IPS DF 19.7 (cell line): Measurements from ENCODE around the gene USP43.

Experiments
- DNase-seq: peaks from one replicate; pipeline ENCODE4 v3.0.0-alpha.2; 2013; ENCODE audit warnings: low read depth, low spot score

USP43 gene

GRCh38 chr17:9702914-9703780 lies 57.8 kb downstream of the USP43 start:
- no peak for DNase-seq

GRCh38 chr17:9703781-9704082 lies 58.4 kb downstream of the USP43 start:
- DNase-seq, result no peak

GRCh38 chr17:9705745-9706144 lies 60.4 kb downstream of the USP43 start:
- DNase-seq, result no peak

GRCh38 chr17:9707948-9708347 lies 62.6 kb downstream of the USP43 start:
- DNase-seq, result no peak

- DNase-seq, result no peak
Observed at GRCh38 chr17:9714801-9715200, 69.5 kb downstream of the USP43 start.

- DNase-seq, result no peak
Observed at GRCh38 chr17:9715503-9716016, 70.2 kb downstream of the USP43 start.

GRCh38 chr17:9725575-9725974 lies 80.3 kb downstream of the USP43 start:
- no peak for DNase-seq

- DNase-seq, result no peak
Observed at GRCh38 chr17:9726291-9726690, 81.0 kb downstream of the USP43 start.

- no peak for DNase-seq
Observed at GRCh38 chr17:9728005-9728404, 82.7 kb downstream of the USP43 start.

GRCh38 chr17:9728564-9728963 lies 83.2 kb downstream of the USP43 start:
- DNase-seq, result no peak

GRCh38 chr17:9729034-9729650 lies 83.8 kb downstream of the USP43 start:
- DNase-seq, result peak; percentile 15

GRCh38 chr17:9729735-9730420 lies 84.6 kb downstream of the USP43 start:
- DNase-seq, result no peak

GRCh38 chr17:9750524-9750923 lies 105.2 kb downstream of the USP43 start:
- no peak for DNase-seq

- no peak for DNase-seq
Observed at GRCh38 chr17:9755083-9755482, 109.8 kb downstream of the USP43 start.

GRCh38 chr17:9760266-9760665 lies 114.9 kb downstream of the USP43 start:
- DNase-seq, result no peak

GRCh38 chr17:9763643-9764042 lies 118.3 kb downstream of the USP43 start:
- no peak for DNase-seq

GRCh38 chr17:9765322-9765721 lies 120.0 kb downstream of the USP43 start:
- no peak for DNase-seq

GRCh38 chr17:9766970-9767369 lies 121.7 kb downstream of the USP43 start:
- no peak for DNase-seq

- no peak for DNase-seq
Observed at GRCh38 chr17:9767432-9767991, 122.2 kb downstream of the USP43 start.

- DNase-seq, result no peak
Observed at GRCh38 chr17:9768381-9768934, 123.1 kb downstream of the USP43 start.

- no peak for DNase-seq
Observed at GRCh38 chr17:9769036-9769695, 123.8 kb downstream of the USP43 start.
